ENCODE results near the gene CCL1.

DNA sequence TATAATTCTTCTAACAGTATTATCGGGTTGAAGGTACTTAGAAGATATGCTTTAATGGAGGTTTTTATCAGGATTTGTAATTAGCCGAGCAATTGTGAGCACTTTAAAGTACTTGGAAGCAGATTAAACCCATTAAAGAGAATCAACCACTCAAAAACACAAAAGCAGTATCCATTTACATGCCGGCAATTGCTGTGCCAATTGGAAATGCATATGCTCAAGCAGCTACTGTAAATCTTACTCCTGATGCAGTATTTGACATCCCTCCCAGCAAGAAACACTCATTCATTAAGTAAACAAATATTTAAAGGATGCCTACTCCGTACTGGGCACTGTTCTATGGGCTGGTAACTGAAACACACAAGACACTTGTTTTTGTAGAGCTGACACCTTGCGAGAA, 11.4 kb upstream of the CCL1 start:
- TF ChIP-seq BHLHE40 (IDR thresholded peaks at IDR 0.05; ENCODE audit: low read depth, low read length) (no peak), CTCF (conservative IDR thresholded peaks at IDR 0.05; ENCODE audit: low read depth, low read length) (no peak), MXI1 (IDR thresholded peaks at IDR 0.05; ENCODE audit: borderline replicate concordance, low read depth, low read length) (no peak), RFX5 (IDR thresholded peaks at IDR 0.05; ENCODE audit: low read depth, low read length) (no peak), POLR2A (IDR thresholded peaks at IDR 0.05; ENCODE audit: low read depth, low read length) (no peak)
- TF ChIP-seq, protein P1, sequence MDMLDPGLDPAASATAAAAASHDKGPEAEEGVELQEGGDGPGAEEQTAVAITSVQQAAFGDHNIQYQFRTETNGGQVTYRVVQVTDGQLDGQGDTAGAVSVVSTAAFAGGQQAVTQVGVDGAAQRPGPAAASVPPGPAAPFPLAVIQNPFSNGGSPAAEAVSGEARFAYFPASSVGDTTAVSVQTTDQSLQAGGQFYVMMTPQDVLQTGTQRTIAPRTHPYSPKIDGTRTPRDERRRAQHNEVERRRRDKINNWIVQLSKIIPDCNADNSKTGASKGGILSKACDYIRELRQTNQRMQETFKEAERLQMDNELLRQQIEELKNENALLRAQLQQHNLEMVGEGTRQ (IDR thresholded peaks at IDR 0.05; ENCODE audit: low read depth, low read length), result no peak

Measured in IMR-90 (cell line).